Effector memory CD4-positive, alpha-beta T cell (primary cell): ENCODE measurements around the gene NCKAP5.

Source experiments
- DNase-seq, 3 donors: peaks; one replicate each; pipeline ENCODE4 v3.0.0-alpha.2; 2020
- H3K27ac ChIP-seq: 2 replicates; pipeline ENCODE4 v1.7.0; 2013; ENCODE audit warnings: mild to moderate bottlenecking, low read length, moderate library complexity; ENCODE audit not compliant: insufficient read depth, poor library complexity, severe bottlenecking
- H3K27me3 ChIP-seq: replicated peaks from 2 replicates; pipeline ENCODE4 v1.7.0; 2013; ENCODE audit warnings: mild to moderate bottlenecking, low read length; ENCODE audit not compliant: insufficient read depth, control insufficient read depth, poor library complexity, severe bottlenecking
- H3K36me3 ChIP-seq: 2 replicates; pipeline ENCODE4 v1.7.0; 2013; ENCODE audit warnings: mild to moderate bottlenecking, low read length, moderate library complexity; ENCODE audit not compliant: control insufficient read depth, insufficient read depth
- H3K4me1 ChIP-seq: 2 replicates; pipeline ENCODE4 v1.7.0; 2013; ENCODE audit warnings: low read length, mild to moderate bottlenecking; ENCODE audit not compliant: control insufficient read depth, insufficient read depth, poor library complexity, severe bottlenecking
- H3K4me3 ChIP-seq: 2 replicates; pipeline ENCODE4 v1.7.0; 2013; ENCODE audit warnings: low read length, low read depth, mild to moderate bottlenecking; ENCODE audit not compliant: insufficient read depth, poor library complexity, severe bottlenecking
- H3K9me3 ChIP-seq: 2 replicates; pipeline ENCODE4 v1.7.0; 2013; ENCODE audit warnings: mild to moderate bottlenecking, low read length, moderate library complexity; ENCODE audit not compliant: control insufficient read depth

Gene NCKAP5

GRCh38 chr2:132873738-132874137 is 694.5 kb downstream of the NCKAP5 start:
- no peak for DNase-seq
- Histone ChIP-seq H3K36me3 (no peaks in the 10 kb centered on the region), H3K4me1 (no peaks in the 10 kb centered on the region), H3K27me3 (no peaks in the 10 kb centered on the region), H3K9me3 (no peaks in the 10 kb centered on the region), H3K4me3 (no peak overlapping the region), H3K27ac (no peak overlapping the region)

DNA sequence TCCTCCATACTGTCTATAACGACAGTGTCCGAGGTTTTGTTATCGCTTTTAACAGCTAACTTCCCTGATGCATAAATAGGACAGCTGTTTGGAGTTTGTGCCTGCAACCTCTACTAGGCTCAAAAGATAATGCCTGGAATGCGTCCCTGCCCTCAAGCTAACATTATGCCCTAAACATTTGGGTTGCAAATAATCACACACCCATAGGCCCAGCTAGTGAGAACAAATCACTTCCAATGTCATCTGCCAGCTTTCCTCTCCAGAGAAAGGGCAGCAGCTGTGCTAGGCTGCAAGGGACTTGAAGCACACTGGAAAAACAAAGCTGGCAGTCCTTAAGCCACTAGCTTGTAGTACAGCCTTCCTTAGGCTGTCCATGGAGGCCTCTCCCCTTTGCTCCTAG is 696.4 kb downstream of the NCKAP5 start:
- no peaks in the 10 kb centered on the region for H3K9me3 ChIP-seq

DNA sequence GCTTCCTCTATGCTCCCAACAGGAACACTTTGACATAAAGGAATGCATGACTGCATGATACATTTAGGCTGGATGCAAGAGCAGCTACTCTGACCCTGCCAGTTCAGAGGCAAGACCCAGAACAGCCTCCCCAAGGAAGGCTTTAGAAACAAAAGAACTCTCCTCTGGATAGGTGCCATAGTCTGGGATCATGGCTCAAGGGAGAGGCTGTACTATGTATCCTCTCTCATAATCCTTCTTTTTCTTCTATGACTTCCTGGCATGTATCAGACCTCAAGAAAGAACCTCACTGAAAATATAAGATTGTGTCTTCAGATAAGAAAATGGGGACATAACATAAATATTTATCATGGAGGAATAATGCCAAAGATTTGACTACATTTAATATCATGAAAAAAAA is 704.3 kb downstream of the NCKAP5 start:
- H3K9me3 ChIP-seq = no peaks in the 10 kb centered on the region

More for the DNA sequence above, 696.4 kb downstream of the NCKAP5 start:
- H3K36me3 ChIP-seq = no peaks in the 10 kb centered on the region
- H3K4me1 ChIP-seq = no peaks in the 10 kb centered on the region
- H3K4me3 ChIP-seq = no peak overlapping the region
- DNase-seq = no peak
- no peak overlapping the region for H3K27ac ChIP-seq
- no peaks in the 10 kb centered on the region for H3K27me3 ChIP-seq

GRCh38 chr2:132860220-132860619 is 708.0 kb downstream of the NCKAP5 start:
- Histone ChIP-seq H3K4me1 (no peaks in the 10 kb centered on the region), H3K36me3 (no peaks in the 10 kb centered on the region), H3K27me3 (no peaks in the 10 kb centered on the region), H3K9me3 (no peaks in the 10 kb centered on the region), H3K4me3 (no peak overlapping the region), H3K27ac (no peak overlapping the region)
- no peak for DNase-seq

More for the DNA sequence above, 704.3 kb downstream of the NCKAP5 start:
- H3K27me3 ChIP-seq = no peaks in the 10 kb centered on the region
- no peaks in the 10 kb centered on the region for H3K4me1 ChIP-seq
- no peaks in the 10 kb centered on the region for H3K36me3 ChIP-seq
- H3K27ac ChIP-seq = no peak overlapping the region
- no peak for DNase-seq
- no peak overlapping the region for H3K4me3 ChIP-seq

DNA sequence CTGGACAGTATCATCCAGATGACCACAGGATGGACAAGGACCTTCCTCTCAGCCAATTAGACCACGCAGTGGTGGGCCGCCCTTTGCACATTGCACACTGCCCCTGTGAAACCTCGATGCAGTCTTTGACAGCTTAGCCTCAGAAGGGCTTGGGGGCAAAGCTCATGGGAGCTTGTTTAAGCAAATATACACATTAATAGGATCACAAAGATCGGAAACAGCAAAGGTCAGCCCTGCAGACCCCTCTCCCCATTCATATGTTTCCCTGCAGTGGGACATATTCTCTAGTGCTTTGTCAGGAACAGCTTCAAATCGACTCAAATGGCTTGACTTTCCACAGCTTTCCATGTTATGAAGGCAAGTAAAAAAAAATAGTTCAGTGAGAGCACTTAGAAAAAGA is 708.7 kb downstream of the NCKAP5 start:
- Histone ChIP-seq H3K4me1 (no peaks in the 10 kb centered on the region), H3K36me3 (no peaks in the 10 kb centered on the region), H3K9me3 (no peaks in the 10 kb centered on the region), H3K4me3 (no peak overlapping the region), H3K27me3 (no peaks in the 10 kb centered on the region), H3K27ac (no peak overlapping the region)
- DNase-seq = no peak

- Histone ChIP-seq H3K27me3 (no peaks in the 10 kb centered on the region), H3K27ac (no peak overlapping the region), H3K4me3 (no peak overlapping the region), H3K9me3 (no peaks in the 10 kb centered on the region), H3K4me1 (no peaks in the 10 kb centered on the region), H3K36me3 (no peaks in the 10 kb centered on the region)
- DNase-seq = no peak
These were observed 710.9 kb downstream of the NCKAP5 start for GRCh38 chr2:132857319-132857718.

- H3K4me1 ChIP-seq = no peaks in the 10 kb centered on the region
- H3K4me3 ChIP-seq = no peak overlapping the region
- no peaks in the 10 kb centered on the region for H3K9me3 ChIP-seq
- no peaks in the 10 kb centered on the region for H3K27me3 ChIP-seq
- no peaks in the 10 kb centered on the region for H3K36me3 ChIP-seq
- H3K27ac ChIP-seq = no peak overlapping the region
- no peak for DNase-seq
These were observed 717.6 kb downstream of the NCKAP5 start for GRCh38 chr2:132850688-132851087.

DNA sequence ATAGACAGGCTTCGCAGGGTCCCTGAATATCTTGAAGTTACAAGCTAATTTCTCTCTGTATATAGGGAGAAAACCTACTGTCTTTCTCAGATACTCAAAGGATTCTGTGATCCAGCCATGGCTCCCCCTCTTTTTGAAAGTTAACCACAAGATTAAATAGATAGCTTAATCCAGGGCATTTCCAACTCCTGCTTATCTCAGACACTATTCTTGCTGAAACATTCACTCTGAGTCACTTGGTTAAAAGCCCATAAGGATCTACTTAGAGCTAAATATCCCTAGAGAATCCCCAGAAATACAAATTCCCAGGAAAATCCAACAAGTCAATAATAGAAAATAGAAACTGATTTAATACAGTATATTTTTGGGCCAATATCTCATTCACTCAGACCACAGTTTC is 719.1 kb downstream of the NCKAP5 start:
- Histone ChIP-seq H3K9me3 (no peaks in the 10 kb centered on the region), H3K4me3 (no peak overlapping the region), H3K4me1 (no peaks in the 10 kb centered on the region), H3K36me3 (no peaks in the 10 kb centered on the region), H3K27ac (no peak overlapping the region), H3K27me3 (no peaks in the 10 kb centered on the region)
- no peak for DNase-seq

DNA sequence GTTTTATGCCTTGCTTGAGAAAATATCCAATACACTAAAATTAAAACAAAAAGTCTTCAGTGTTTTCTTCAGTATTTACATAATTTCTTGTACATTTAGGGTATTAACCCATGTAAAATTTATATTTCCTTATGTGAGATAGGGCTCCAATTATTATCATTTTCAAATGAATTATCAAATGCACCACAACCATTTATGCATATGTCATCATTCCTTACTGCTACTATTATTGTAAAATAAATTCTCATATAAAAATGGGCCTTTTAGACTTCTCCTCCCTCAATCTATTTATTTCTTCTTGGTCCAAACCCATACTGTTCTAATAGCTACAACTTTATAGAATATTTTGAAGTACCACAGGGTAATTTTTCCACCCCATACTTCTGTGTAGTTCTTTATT is 722.9 kb downstream of the NCKAP5 start:
- H3K36me3 ChIP-seq = no peaks in the 10 kb centered on the region
- no peaks in the 10 kb centered on the region for H3K4me1 ChIP-seq
- no peaks in the 10 kb centered on the region for H3K9me3 ChIP-seq
- no peak for DNase-seq
- no peak overlapping the region for H3K4me3 ChIP-seq
- H3K27ac ChIP-seq = no peak overlapping the region
- no peaks in the 10 kb centered on the region for H3K27me3 ChIP-seq

DNA sequence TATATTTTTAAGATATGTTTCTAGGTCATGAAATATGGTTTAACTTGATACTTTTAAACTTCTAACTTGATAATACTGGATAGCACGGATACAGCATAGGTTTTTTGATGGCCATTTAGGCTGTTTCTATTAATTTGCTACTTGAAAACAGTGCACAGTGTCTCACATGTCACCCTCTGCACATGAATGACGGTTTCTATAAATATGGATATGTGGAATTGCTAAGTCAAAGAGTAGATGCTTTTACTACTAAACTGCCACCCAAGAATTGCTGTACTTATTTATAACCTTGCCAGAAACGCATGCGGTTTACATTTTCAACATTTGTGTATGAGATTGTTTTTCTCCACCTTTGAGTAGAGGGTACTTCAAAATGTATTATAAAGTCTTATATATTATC is 723.7 kb downstream of the NCKAP5 start:
- Histone ChIP-seq H3K27me3 (no peaks in the 10 kb centered on the region), H3K36me3 (no peaks in the 10 kb centered on the region), H3K4me1 (no peaks in the 10 kb centered on the region), H3K4me3 (no peak overlapping the region), H3K27ac (no peak overlapping the region), H3K9me3 (no peaks in the 10 kb centered on the region)
- DNase-seq = no peak

GRCh38 chr2:132837769-132838168 is 730.5 kb downstream of the NCKAP5 start:
- Histone ChIP-seq H3K4me1 (no peaks in the 10 kb centered on the region), H3K27me3 (no peaks in the 10 kb centered on the region), H3K36me3 (no peaks in the 10 kb centered on the region), H3K27ac (no peak overlapping the region), H3K4me3 (no peak overlapping the region), H3K9me3 (no peaks in the 10 kb centered on the region)
- DNase-seq = no peak
